Measurements from ENCODE around the gene KIF1A. TPM values are rescaled to one million over a fixed set of nuclear protein-coding genes. Genes with fewer than 3 reads are reported as not detected.

Gene KIF1A
- total and polyA plus RNA-seq, 2 donors from 2014 or later = 0.54 to 0.58 TPM

GRCh38 chr2:240734756-240735155 lies 85.3 kb downstream of the KIF1A start:
- no peaks in the 10 kb centered on the region for H3K36me3 ChIP-seq (ENCODE audit: control insufficient read depth in 2 of 3, insufficient read depth in 3 of 3, low read length in 3 of 3)
- no peaks in the 10 kb centered on the region for H3K27me3 ChIP-seq (ENCODE audit: control insufficient read depth, insufficient read depth, low read length)
- intact Hi-C loops (cut with DNase I) = no loop called here
- FAIRE-seq = no peak
- H3K27ac ChIP-seq (ENCODE audit: low read depth in 2 of 2, low read length in 2 of 2) = no peak overlapping the region
- no peaks in the 10 kb centered on the region for H3K9me3 ChIP-seq (ENCODE audit: control insufficient read depth in 2 of 3, insufficient read depth in 1 of 3, low read length in 3 of 3)
- no peak for DNase-seq
- no peak overlapping the region for H3K4me3 ChIP-seq (ENCODE audit: low read length in 3 of 3)
- no peak for TF ChIP-seq CTCF (IDR thresholded peaks at IDR 0.05; ENCODE audit: borderline replicate concordance, extremely low read depth, insufficient read depth)
- no peak overlapping the region for H3K9ac ChIP-seq (ENCODE audit: low read length in 3 of 3)
- no peaks in the 10 kb centered on the region for H3K4me1 ChIP-seq (ENCODE audit: control insufficient read depth in 2 of 3, insufficient read depth in 2 of 3, low read depth in 1 of 3, low read length in 3 of 3)

- Histone ChIP-seq H3K27me3 (ENCODE audit: control insufficient read depth, insufficient read depth, low read length) (no peaks in the 10 kb centered on the region), H3K9me3 (ENCODE audit: control insufficient read depth in 2 of 3, insufficient read depth in 1 of 3, low read length in 3 of 3) (no peaks in the 10 kb centered on the region), H3K36me3 (ENCODE audit: control insufficient read depth in 2 of 3, insufficient read depth in 3 of 3, low read length in 3 of 3) (no peaks in the 10 kb centered on the region), H3K9ac (ENCODE audit: low read length in 3 of 3) (no peak overlapping the region), H3K4me1 (ENCODE audit: control insufficient read depth in 2 of 3, insufficient read depth in 2 of 3, low read depth in 1 of 3, low read length in 3 of 3) (no peaks in the 10 kb centered on the region), H3K27ac (ENCODE audit: low read depth in 2 of 2, low read length in 2 of 2) (no peak overlapping the region), H3K4me3 (ENCODE audit: low read length in 3 of 3) (no peak overlapping the region)
- FAIRE-seq = no peak
- intact Hi-C loops (cut with DNase I) = no loop called here
- no peak for DNase-seq
- TF ChIP-seq CTCF (IDR thresholded peaks at IDR 0.05; ENCODE audit: borderline replicate concordance, extremely low read depth, insufficient read depth) = no peak
Measured at GRCh38 chr2:240733803-240734495, 86.1 kb downstream of the KIF1A start.

DNA sequence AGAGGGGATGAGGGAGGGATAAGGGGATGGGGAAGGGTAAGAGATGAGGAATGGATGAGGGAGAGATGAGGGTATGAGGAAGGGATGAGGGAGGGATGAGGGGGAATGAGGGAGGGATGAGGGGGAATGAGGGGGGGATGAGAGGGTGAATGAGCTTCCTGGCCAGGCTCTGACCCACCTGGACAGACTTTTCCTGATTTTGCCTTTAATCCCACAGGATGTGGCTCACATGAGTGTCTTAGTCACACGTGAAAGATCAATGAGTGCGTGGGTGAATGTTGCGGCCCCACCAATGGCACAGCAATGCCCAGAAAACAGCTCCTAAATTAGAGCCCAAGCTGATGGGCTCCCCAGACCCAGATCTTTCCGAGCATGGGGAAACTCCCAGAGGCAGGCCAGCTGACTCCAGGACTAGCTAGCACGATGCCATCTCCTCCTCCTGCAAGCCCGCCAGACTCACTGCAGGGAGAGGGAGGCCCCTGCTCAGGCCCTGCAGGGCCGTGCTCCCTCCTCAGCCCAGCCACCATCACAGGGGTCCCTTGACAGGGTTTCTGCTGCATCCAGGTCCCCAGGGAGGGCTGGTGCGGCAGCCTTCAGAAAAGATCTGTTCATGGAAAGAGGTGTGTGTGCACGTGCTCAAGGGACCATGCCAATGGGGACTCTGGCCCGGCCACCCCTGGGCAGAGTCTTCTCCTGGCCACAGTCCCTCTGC lies 87.0 kb downstream of the KIF1A start:
- Histone ChIP-seq H3K9ac (ENCODE audit: low read length in 3 of 3) (no peak overlapping the region), H3K4me1 (ENCODE audit: control insufficient read depth in 2 of 3, insufficient read depth in 2 of 3, low read depth in 1 of 3, low read length in 3 of 3) (no peaks in the 10 kb centered on the region), H3K4me3 (ENCODE audit: low read length in 3 of 3) (no peak overlapping the region), H3K27ac (ENCODE audit: low read depth in 2 of 2, low read length in 2 of 2) (no peak overlapping the region), H3K36me3 (ENCODE audit: control insufficient read depth in 2 of 3, insufficient read depth in 3 of 3, low read length in 3 of 3) (no peaks in the 10 kb centered on the region), H3K9me3 (ENCODE audit: control insufficient read depth in 2 of 3, insufficient read depth in 1 of 3, low read length in 3 of 3) (no peaks in the 10 kb centered on the region), H3K27me3 (ENCODE audit: control insufficient read depth, insufficient read depth, low read length) (no peaks in the 10 kb centered on the region)
- DNase-seq = no peak
- intact Hi-C loops (cut with DNase I) = no loop called here
- FAIRE-seq = no peak
- no peak for TF ChIP-seq CTCF (IDR thresholded peaks at IDR 0.05; ENCODE audit: borderline replicate concordance, extremely low read depth, insufficient read depth)
